ENCODE measurements around the gene CHMP1A.
"Not testable (repeated sequence)": the region's sequence is repeated elsewhere in the genome, so short reads cannot be mapped to it uniquely, and the experiment has no call there.

The CHMP1A gene

DNA sequence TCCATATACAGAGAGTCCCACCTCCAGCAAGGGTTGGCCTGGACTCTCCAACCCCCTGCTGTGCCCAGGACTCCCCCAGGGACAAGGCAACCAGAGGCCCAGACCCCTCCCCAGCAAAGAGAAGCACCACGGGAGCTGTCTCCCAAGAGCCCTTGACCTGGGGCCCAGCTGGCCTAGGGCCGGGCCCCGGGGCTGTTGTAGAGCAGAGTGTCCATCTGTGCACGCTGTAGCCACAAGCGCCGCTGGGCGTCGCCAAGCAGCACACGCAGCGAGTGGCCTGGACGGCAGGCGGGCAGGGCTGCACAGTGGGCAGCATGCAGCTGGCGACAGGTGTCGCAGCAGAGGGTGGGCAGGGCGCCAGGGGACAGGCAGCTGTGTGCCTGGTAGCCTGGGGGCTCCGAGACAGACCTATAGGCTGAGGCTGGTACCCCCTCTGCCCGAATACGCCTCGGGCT, 39.7 kb upstream of the CHMP1A start:
- Histone ChIP-seq H3K4me3 (ENCODE audit: low read depth, low read length) (no peak overlapping the region), H3K36me3 (ENCODE audit: control insufficient read depth, insufficient read depth, low read length) (peaks cover 30% of the 10 kb centered on the region), H3K9ac (ENCODE audit: low read depth, low read length) (no peak overlapping the region), H3K9me3 (ENCODE audit: control insufficient read depth, insufficient read depth, low read length) (no peaks in the 10 kb centered on the region), H3K4me1 (ENCODE audit: control insufficient read depth, insufficient read depth, low read length) (no peaks in the 10 kb centered on the region), H3K27me3 (ENCODE audit: control insufficient read depth, insufficient read depth, low read length) (no peaks in the 10 kb centered on the region)

DNA sequence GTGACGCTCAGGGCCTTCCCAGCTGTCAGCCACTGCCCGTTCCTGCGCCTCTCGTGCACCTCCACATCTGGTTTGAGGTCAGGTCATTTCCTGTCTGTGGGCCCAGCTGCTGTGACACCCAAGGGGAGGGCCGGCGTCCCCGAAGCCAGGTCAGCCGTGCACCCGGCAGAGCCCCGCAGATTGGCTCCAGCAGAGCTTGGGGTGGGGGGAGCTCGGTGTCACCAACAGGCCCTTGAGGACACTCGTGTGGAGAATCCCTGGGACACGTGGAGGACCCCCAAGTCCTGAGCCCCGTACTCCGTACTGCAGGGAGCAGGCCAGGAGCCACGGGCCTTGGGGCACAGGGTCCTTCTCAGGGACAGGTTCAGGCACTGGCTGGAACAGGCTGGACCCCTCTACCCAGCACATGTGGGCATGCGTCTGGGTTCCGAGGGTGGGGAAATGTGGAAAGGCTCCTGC, 39.2 kb upstream of the CHMP1A start:
- H3K27me3 ChIP-seq (ENCODE audit: control insufficient read depth, insufficient read depth, low read length) = no peaks in the 10 kb centered on the region
- no peaks in the 10 kb centered on the region for H3K4me1 ChIP-seq (ENCODE audit: control insufficient read depth, insufficient read depth, low read length)
- no peak overlapping the region for H3K4me3 ChIP-seq (ENCODE audit: low read depth, low read length)
- H3K9me3 ChIP-seq (ENCODE audit: control insufficient read depth, insufficient read depth, low read length) = no peaks in the 10 kb centered on the region
- peaks cover 32% of the 10 kb centered on the region for H3K36me3 ChIP-seq (ENCODE audit: control insufficient read depth, insufficient read depth, low read length)
- H3K9ac ChIP-seq (ENCODE audit: low read depth, low read length) = no peak overlapping the region

DNA sequence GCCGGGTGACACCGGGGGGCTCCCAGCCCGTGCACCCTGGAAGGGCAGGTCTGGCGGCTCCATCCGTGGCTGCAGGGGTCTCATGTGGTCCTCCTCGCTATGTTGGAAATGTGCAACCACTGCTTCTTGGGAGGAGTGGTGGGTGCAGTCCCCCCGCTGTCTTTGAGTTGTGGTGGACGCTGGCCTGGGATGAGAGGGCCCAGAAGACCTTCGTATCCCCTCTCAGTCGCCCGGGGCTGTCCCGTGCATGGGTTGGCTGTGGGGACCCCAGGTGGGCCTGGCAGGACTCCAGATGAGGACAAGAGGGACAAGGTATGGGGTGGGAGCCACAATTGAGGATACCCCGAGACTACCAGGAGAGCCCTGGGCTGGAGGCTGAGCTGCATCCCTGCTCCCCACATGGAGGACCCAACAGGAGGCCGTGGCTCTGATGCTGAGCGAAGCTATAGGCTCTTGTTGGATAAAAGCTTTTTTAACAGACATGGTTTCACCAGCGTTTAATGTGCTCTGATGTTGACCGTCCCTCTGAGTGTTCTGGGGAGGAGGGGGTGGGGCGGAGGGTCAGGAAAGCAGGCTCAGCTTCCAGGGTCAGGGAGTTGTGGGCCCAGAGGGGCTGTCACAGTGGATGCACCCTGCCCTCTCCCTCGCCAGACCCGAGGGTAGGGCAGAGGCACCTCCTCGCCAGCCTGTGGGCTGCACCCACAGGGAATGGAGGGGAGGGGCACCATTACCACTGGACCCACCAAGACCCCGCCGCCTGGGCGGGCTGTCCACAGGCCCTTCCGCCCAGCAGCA, 38.6 kb upstream of the CHMP1A start:
- H3K4me3 ChIP-seq (ENCODE audit: low read depth, low read length) = no peak overlapping the region
- no peaks in the 10 kb centered on the region for H3K9me3 ChIP-seq (ENCODE audit: control insufficient read depth, insufficient read depth, low read length)
- H3K9ac ChIP-seq (ENCODE audit: low read depth, low read length) = no peak overlapping the region
- H3K27me3 ChIP-seq (ENCODE audit: control insufficient read depth, insufficient read depth, low read length) = no peaks in the 10 kb centered on the region
- H3K36me3 ChIP-seq (ENCODE audit: control insufficient read depth, insufficient read depth, low read length) = peaks cover 38% of the 10 kb centered on the region
- no peaks in the 10 kb centered on the region for H3K4me1 ChIP-seq (ENCODE audit: control insufficient read depth, insufficient read depth, low read length)

DNA sequence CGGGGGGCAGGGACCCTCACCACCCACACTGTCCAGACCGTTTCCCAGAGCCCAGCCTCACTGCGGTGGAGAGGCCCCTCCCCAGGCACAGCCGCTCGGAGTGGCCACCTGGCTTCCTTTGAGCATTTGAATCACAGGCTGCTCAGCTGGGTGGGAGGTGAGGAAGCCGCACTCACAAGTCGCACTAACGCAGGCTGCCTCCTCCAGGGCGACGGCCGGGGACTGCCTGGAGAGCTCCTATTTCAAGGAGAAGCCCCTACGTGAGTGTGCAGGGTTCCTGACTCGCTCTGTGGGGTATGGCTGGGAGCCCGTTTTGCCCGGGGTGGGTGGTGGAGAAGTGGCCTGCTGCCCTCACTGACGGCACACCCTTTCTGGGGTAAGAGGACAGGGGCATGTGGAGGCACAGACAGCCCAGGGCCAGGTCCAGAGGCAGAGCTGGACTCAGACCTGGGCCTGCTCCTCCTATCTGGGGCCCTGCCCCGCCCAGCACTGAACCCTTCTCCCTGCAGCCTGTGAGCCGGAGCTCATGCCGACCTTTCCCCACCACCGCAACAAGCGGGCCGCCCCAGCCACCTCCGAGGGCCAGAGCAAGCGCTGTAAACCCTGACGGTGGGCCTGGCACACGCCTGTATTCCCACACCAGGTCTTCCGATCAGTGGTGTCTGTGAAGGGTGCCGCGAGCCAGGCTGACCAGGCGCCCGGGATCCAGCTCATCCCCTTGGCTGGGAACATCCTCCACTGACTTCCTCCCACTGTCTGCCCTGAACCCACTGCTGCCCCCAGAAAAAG, 37.8 kb upstream of the CHMP1A start:
- peaks cover 43% of the 10 kb centered on the region for H3K36me3 ChIP-seq (ENCODE audit: control insufficient read depth, insufficient read depth, low read length)
- no peak overlapping the region for H3K4me3 ChIP-seq (ENCODE audit: low read depth, low read length)
- H3K9ac ChIP-seq (ENCODE audit: low read depth, low read length) = no peak overlapping the region
- no peaks in the 10 kb centered on the region for H3K4me1 ChIP-seq (ENCODE audit: control insufficient read depth, insufficient read depth, low read length)
- no peaks in the 10 kb centered on the region for H3K27me3 ChIP-seq (ENCODE audit: control insufficient read depth, insufficient read depth, low read length)
- no peaks in the 10 kb centered on the region for H3K9me3 ChIP-seq (ENCODE audit: control insufficient read depth, insufficient read depth, low read length)

DNA sequence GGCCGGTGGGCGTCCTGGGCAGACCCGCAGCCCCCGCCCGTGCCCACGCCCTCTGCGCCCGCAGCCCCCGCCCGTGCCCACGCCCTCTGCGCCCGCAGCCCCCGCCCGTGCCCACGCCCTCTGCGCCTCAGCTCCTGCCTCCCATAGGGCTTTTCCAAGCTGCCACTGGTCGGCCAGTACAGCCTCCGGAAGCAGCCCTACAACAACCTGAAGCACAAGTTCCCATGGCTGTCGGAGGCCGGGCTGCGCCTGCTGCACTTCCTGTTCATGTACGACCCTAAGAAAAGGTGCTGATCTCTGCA, 37.2 kb upstream of the CHMP1A start:
- H3K4me1 ChIP-seq (ENCODE audit: control insufficient read depth, insufficient read depth, low read length) = not testable (repeated sequence)

DNA sequence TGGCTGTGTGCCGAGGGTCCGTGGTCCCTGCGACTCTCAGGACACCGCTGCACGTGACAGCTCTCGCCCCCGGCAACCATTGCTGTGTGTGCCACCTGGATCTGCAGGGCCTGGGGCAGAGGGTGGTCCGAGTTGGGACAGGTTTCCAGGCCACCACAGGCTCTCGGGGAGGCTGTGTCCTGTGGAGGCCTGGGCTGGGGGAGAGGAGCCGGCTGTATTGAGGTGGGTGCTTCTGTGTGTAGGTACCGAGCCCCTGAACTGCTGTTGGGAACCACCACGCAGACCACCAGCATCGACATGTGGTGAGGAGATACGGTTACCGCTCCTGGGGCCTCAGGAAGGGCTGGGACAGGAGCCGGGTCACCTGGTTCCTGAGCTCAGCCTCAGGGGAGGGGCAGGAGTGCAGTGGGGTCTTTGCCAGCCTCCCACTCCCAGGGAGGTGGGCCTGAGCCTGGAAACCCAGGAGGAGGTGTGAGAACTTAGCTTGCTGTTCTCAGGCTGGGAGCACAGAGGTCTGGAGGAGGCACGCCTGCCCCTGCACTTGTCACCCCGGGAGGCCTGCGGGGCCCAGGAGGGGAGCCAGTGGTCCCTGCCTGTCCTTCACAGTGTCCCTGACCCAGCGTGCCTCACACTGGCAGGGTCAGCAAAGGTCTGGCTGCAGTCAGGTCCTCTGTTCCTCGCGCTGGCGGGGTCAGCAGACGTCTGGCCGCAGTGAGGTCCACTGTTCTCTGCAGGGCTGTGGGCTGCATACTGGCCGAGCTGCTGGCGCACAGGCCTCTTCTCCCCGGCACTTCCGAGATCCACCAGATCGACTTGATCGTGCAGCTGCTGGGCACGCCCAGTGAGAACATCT, 36.6 kb upstream of the CHMP1A start:
- Histone ChIP-seq H3K9me3 (ENCODE audit: control insufficient read depth, insufficient read depth, low read length) (no peaks in the 10 kb centered on the region), H3K36me3 (ENCODE audit: control insufficient read depth, insufficient read depth, low read length) (peaks cover 44% of the 10 kb centered on the region), H3K27me3 (ENCODE audit: control insufficient read depth, insufficient read depth, low read length) (no peaks in the 10 kb centered on the region), H3K4me3 (ENCODE audit: low read depth, low read length) (no peak overlapping the region), H3K4me1 (ENCODE audit: control insufficient read depth, insufficient read depth, low read length) (no peaks in the 10 kb centered on the region), H3K9ac (ENCODE audit: low read depth, low read length) (no peak overlapping the region)

More for the DNA sequence above, 37.2 kb upstream of the CHMP1A start:
- not testable (repeated sequence) for H3K27me3 ChIP-seq (ENCODE audit: control insufficient read depth, insufficient read depth, low read length); H3K9me3 ChIP-seq (ENCODE audit: control insufficient read depth, insufficient read depth, low read length); H3K4me3 ChIP-seq (ENCODE audit: low read depth, low read length); H3K9ac ChIP-seq (ENCODE audit: low read depth, low read length)
- peaks cover 43% of the 10 kb centered on the region for H3K36me3 ChIP-seq (ENCODE audit: control insufficient read depth, insufficient read depth, low read length)

DNA sequence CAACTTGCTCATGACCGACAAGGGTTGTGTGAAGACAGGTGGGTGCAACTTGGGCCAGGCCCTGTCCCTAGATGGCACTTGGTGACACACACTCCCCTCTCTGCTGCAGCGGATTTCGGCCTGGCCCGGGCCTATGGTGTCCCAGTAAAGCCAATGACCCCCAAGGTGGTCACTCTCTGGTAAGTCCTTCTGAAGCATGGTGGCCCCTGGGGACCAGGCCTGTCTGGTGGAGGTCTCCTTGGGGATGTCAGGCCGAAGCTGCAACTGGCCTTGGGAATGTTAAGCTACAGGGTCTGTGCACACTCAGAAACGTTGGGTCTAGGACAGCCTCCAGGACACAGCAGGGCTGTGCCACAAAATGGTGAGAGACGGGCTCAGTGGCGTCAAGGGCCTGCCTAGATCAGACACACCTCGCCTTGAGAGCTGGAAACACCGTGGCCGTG, 35.8 kb upstream of the CHMP1A start:
- H3K4me3 ChIP-seq (ENCODE audit: low read depth, low read length) = no peak overlapping the region
- H3K9ac ChIP-seq (ENCODE audit: low read depth, low read length) = no peak overlapping the region
- H3K4me1 ChIP-seq (ENCODE audit: control insufficient read depth, insufficient read depth, low read length) = no peaks in the 10 kb centered on the region
- H3K27me3 ChIP-seq (ENCODE audit: control insufficient read depth, insufficient read depth, low read length) = no peaks in the 10 kb centered on the region
- H3K9me3 ChIP-seq (ENCODE audit: control insufficient read depth, insufficient read depth, low read length) = no peaks in the 10 kb centered on the region
- peaks cover 44% of the 10 kb centered on the region for H3K36me3 ChIP-seq (ENCODE audit: control insufficient read depth, insufficient read depth, low read length)

DNA sequence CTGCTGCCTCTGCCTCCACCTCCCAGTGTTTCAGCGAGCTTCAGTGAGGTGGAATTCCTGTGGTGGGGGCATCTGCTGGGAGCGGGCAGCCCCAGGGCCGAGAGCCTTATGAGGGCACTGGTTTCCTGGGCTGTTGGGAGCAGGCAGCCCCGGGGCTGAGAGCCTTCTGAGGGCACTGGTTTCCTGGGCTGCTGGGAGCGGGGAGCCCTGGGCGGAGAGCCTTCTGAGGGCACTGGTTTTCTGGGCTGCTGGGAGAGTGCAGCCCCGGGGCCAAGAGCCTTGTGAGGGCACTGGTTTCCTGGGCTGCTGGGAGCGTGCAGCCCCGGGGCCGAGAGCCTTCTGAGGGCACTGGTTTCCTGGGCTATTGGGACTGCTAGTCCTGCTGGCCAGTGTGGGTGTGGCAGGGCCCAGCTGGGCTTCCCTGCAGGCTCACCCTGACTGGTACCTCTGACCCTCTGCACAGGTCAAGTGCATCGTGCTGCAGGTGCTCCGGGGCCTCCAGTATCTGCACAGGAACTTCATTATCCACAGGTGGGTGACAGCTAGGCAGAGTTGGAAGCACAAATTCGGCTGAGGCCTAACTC, 34.6 kb upstream of the CHMP1A start:
- H3K36me3 ChIP-seq (ENCODE audit: control insufficient read depth, insufficient read depth, low read length) = peaks cover 39% of the 10 kb centered on the region
- H3K4me3 ChIP-seq (ENCODE audit: low read depth, low read length) = no peak overlapping the region
- no peaks in the 10 kb centered on the region for H3K9me3 ChIP-seq (ENCODE audit: control insufficient read depth, insufficient read depth, low read length)
- no peak overlapping the region for H3K9ac ChIP-seq (ENCODE audit: low read depth, low read length)
- H3K27me3 ChIP-seq (ENCODE audit: control insufficient read depth, insufficient read depth, low read length) = no peaks in the 10 kb centered on the region
- peaks cover 4% of the 10 kb centered on the region for H3K4me1 ChIP-seq (ENCODE audit: control insufficient read depth, insufficient read depth, low read length)

DNA sequence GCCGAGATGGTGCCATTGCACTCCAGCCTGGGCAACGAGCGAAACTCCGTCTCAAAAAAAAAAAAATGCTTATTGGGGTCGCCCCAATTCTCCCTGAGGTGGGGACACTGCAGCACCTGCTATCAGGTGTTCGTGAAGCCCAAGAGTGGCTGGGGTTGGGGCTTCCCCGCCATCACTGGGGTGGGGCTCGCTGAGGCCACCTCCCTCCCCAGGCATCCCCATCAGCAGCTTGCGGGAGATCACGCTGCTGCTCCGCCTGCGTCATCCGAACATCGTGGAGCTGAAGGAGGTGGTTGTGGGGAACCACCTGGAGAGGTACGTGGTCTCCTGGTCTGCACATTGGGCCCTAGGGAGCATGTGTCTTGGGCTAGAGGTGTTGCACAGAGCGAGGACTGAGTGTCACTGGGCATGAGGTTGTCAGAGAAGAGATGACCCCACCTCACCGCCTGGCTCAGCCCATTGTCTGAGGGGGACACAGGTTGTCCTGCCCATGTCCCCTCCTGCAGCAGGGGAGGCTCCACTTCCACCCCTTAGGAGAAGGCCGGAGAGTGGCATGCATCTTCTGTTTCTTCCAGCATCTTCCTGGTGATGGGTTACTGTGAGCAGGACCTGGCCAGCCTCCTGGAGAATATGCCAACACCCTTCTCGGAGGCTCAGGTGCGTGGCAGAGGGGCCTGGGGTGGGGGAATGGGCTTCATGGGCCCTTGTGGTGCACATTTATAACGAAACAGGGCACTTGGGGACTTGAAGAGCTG, 33.9 kb upstream of the CHMP1A start:
- H3K9ac ChIP-seq (ENCODE audit: low read depth, low read length) = no peak overlapping the region
- no peaks in the 10 kb centered on the region for H3K27me3 ChIP-seq (ENCODE audit: control insufficient read depth, insufficient read depth, low read length)
- peaks cover 4% of the 10 kb centered on the region for H3K4me1 ChIP-seq (ENCODE audit: control insufficient read depth, insufficient read depth, low read length)

DNA sequence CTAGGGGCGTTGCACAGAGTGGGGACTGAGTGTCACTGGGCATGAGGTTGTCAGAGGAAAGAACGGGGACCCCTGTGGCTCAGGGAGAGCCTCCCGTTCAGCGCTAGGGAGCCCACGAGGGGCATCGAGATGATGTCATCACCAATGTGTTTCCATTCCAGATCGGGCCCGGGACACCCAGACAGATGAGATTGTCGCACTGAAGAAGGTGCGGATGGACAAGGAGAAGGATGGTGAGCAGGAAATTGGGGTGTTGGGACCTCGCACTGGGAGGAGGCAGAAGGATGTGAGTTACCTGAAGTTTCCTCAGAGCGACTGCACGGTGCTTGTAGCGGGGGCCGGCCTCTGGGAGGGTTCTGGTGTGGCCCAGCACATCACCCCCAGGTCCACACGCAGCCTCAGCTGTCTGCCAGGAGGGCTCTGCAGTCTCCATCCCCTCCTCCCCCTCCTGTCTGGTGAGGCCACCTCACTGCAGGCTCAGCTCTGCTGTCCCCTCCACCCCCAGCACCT, 32.9 kb upstream of the CHMP1A start:
- H3K4me1 ChIP-seq (ENCODE audit: control insufficient read depth, insufficient read depth, low read length) = peaks cover 4% of the 10 kb centered on the region
- H3K9ac ChIP-seq (ENCODE audit: low read depth, low read length) = no peak overlapping the region
- H3K36me3 ChIP-seq (ENCODE audit: control insufficient read depth, insufficient read depth, low read length) = peaks cover 37% of the 10 kb centered on the region
- no peaks in the 10 kb centered on the region for H3K27me3 ChIP-seq (ENCODE audit: control insufficient read depth, insufficient read depth, low read length)
- peaks cover 2% of the 10 kb centered on the region for H3K9me3 ChIP-seq (ENCODE audit: control insufficient read depth, insufficient read depth, low read length)
- H3K4me3 ChIP-seq (ENCODE audit: low read depth, low read length) = no peak overlapping the region

More for the DNA sequence above, 33.9 kb upstream of the CHMP1A start:
- Histone ChIP-seq H3K36me3 (ENCODE audit: control insufficient read depth, insufficient read depth, low read length) (peaks cover 33% of the 10 kb centered on the region), H3K9me3 (ENCODE audit: control insufficient read depth, insufficient read depth, low read length) (no peaks in the 10 kb centered on the region), H3K4me3 (ENCODE audit: low read depth, low read length) (no peak overlapping the region)
